Right atrium auricular region (tissue), 2 donors: ENCODE results near the gene NDUFS5. TPM values are rescaled to one million over a fixed set of nuclear protein-coding genes. Genes with fewer than 3 reads are reported as not detected.
A peak's percentile ranks its signal among the peaks of the same experiment; 100 is the strongest.

Source experiments
- DNase-seq: peaks from one replicate; pipeline ENCODE4 v3.0.0-alpha.2; 2019; ENCODE audit warnings: low spot score
- H3K27ac ChIP-seq, 2 donors: fragments of 200-600 bp; sonication (generic); 1 replicate in 1 of 2; 2 replicates in 1 of 2; pipeline ENCODE4 v1.5.1; 2016 to 2019
- H3K27me3 ChIP-seq, 2 donors: fragments of 200-600 bp; sonication (generic); one replicate each; pipeline versions ENCODE4 v1.5.1 to v1.6.0; 2017 to 2019
- H3K36me3 ChIP-seq: fragments of 200-600 bp; sonication (generic); one replicate; pipeline ENCODE4 v1.5.1; 2016
- H3K4me1 ChIP-seq, 2 donors: fragments of 200-600 bp; sonication (generic); one replicate each; pipeline versions ENCODE4 v1.5.1 to v1.6.0; 2017 to 2019
- H3K4me3 ChIP-seq, 2 donors: fragments of 200-600 bp; sonication (generic); 1 replicate in 1 of 2; 2 replicates in 1 of 2; pipeline ENCODE4 v1.5.1; 2017 to 2019; ENCODE audit warnings: mild to moderate bottlenecking in 1 of 2, moderate library complexity in 1 of 2
- H3K9me3 ChIP-seq, 2 donors: fragments of 200-600 bp; sonication (generic); one replicate each; pipeline ENCODE4 v1.5.1; 2019
- total RNA-seq, 2 donors: library from RNA; depleted of rRNA; stranded (reverse); fragments of >200 nt; gene quantifications; one replicate each; pipeline ENCODE4 v1.1.0, GENCODE V29; 2016
- TF ChIP-seq, protein P1 (sequence below), 2 donors: fragments of 200-600 bp; sonication (generic); IDR thresholded peaks; one replicate each; pipeline ENCODE4 v1.5.1; 2019; ENCODE audit warnings: antibody characterized with exemption in 2 of 2

NDUFS5 gene
- total RNA-seq, 2 donors from 2014 or later: 1,281 to 1,828 TPM

DNA sequence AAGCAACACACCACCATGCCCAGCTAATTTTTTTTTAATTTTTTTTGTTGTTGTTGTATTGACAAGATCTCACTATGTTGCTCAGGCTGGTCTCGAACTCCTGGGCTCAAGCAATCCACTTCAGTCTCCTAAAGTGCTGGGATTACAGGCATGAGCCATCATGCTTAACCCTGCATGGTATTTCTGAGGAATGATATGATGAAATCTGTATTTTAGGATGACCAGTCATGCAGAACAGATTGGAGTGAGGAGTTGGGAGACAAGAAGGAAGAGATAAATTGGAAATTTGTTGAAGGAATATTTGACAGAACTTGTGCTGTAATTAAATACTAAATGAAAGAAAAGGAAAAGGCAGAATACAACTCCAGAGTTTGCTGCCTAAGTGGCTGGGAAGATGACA lies 4.7 kb upstream of the NDUFS5 start:
- no peak overlapping the region for H3K27ac ChIP-seq
- TF ChIP-seq, protein P1, sequence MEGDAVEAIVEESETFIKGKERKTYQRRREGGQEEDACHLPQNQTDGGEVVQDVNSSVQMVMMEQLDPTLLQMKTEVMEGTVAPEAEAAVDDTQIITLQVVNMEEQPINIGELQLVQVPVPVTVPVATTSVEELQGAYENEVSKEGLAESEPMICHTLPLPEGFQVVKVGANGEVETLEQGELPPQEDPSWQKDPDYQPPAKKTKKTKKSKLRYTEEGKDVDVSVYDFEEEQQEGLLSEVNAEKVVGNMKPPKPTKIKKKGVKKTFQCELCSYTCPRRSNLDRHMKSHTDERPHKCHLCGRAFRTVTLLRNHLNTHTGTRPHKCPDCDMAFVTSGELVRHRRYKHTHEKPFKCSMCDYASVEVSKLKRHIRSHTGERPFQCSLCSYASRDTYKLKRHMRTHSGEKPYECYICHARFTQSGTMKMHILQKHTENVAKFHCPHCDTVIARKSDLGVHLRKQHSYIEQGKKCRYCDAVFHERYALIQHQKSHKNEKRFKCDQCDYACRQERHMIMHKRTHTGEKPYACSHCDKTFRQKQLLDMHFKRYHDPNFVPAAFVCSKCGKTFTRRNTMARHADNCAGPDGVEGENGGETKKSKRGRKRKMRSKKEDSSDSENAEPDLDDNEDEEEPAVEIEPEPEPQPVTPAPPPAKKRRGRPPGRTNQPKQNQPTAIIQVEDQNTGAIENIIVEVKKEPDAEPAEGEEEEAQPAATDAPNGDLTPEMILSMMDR (IDR thresholded peaks at IDR 0.05): no peak
- no peak for DNase-seq
- H3K9me3 ChIP-seq: no peaks in the 10 kb centered on the region
- no peaks in the 10 kb centered on the region for H3K27me3 ChIP-seq
- H3K4me3 ChIP-seq: no peak overlapping the region
- H3K36me3 ChIP-seq: no peaks in the 10 kb centered on the region
- peaks cover 0 to 7% of the 10 kb centered on the region in 2 donors for H3K4me1 ChIP-seq

DNA sequence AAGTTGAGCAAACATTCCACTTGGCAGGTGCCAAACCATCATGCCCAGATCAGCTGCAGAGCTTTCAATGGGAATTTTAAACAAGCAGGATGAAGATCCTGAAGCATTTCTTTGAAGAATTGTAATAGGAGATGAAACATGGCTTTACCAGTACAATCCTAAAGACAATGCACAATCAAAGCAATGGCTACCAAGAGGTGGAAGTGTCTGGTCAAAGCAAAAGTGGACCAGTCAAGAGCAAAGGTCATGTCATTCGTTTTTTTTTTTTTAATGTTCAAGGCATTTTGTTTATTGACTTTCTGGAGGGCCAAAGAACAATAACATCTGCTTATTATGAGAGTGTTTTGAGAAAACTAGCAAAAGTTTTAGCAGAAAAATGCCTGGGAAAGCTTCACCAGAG lies 3.0 kb upstream of the NDUFS5 start:
- Histone ChIP-seq H3K27me3 (no peaks in the 10 kb centered on the region), H3K4me1 (peaks cover 0 to 12% of the 10 kb centered on the region in 2 donors), H3K4me3 (no peak overlapping the region), H3K9me3 (no peaks in the 10 kb centered on the region), H3K36me3 (peaks cover under 1% of the 10 kb centered on the region), H3K27ac (no peak overlapping the region)
- TF ChIP-seq, protein P1 (IDR thresholded peaks at IDR 0.05): no peak
- no peak for DNase-seq

DNA sequence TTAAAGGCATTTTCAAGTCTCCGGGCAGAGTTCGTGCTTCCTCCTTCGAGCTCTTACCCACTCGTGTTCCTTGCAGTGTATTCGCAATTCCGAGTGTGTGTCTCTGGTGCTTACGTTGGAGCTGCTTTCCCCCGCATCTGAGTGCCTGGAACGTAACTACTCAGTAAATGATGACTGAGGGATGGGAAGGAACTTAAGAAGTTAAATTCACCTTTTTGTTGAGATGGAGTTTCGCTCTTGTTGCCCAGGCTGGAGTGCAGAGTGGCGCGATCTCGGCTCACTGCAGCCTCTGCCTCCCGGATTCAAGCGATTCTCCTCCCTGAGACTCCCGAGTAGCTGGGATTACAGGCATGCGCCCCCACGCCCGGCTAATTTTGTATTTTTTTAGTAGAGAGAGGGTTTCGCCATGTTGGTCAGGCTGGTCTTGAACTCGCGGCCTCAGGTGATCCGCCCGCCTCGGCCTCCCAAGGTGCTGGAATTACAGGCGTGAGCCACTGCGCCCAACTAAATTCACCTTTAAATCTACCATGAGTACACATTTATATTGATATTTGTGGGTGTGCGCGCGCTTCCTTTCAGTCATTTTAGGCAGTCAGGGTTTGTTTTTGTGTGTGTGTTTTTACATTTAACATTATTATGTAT lies 837 bp downstream of the NDUFS5 start:
- TF ChIP-seq, protein P1 (IDR thresholded peaks at IDR 0.05): no peak
- Histone ChIP-seq H3K27ac (peak overlapping the region; percentile 93), H3K36me3 (peaks cover 39% of the 10 kb centered on the region), H3K9me3 (no peaks in the 10 kb centered on the region), H3K4me1 (peaks cover 0 to 23% of the 10 kb centered on the region in 2 donors), H3K27me3 (no peaks in the 10 kb centered on the region), H3K4me3 (peak overlapping the region; percentile 77 to 88)
- DNase-seq: no peak

DNA sequence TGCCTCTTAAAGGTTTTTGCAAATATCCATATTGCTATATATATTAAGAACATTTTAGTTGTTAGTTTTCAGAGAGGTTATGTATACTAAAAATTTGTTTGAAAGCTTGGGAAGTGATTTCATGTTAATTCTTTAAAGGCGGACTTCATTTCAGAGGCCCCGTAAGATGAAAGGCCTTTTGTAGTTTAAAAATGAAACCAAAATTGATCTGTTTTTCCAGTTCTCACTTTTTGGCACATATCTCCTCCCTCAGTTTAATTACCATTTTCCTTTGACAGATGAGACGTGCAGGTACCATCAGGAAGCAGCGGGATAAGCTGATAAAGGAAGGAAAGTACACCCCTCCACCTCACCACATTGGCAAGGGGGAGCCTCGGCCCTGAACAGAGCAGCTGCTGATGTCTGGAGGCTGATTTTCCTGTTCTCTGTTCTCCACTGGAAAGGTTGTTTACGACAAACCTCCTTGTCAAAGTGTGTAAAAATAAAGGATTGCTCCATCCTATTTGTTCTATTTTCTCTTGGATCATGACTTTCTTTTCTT lies 8.0 kb downstream of the NDUFS5 start:
- peaks cover 89% of the 10 kb centered on the region for H3K36me3 ChIP-seq

DNA sequence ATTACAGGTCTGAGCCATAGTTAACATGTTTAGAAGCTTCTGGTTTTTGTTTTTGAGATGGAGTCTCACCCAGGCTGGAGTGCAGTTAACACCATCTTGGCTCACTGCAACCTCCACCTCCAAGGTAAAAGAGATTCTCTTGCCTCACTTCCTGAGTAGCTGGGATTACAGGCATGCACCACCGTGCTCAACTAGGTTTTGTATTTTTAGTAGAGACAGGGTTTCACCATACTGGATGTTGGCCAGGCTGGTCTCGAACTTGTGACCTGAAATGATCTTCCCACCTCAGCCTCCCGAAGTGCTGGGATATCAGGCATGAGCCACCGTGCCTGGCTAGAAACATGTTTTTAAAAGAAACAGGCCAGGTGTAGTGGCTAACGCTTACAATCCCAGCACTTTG lies 10.5 kb downstream of the NDUFS5 start:
- no peaks in the 10 kb centered on the region for H3K27me3 ChIP-seq
- H3K9me3 ChIP-seq: no peaks in the 10 kb centered on the region
- no peak overlapping the region for H3K4me3 ChIP-seq
- no peaks in the 10 kb centered on the region for H3K4me1 ChIP-seq
- H3K36me3 ChIP-seq: peaks cover 71% of the 10 kb centered on the region
- no peak overlapping the region for H3K27ac ChIP-seq
- DNase-seq: no peak
- TF ChIP-seq, protein P1 (IDR thresholded peaks at IDR 0.05): no peak

More for the DNA sequence above, 8.0 kb downstream of the NDUFS5 start:
- DNase-seq: no peak
- Histone ChIP-seq H3K27me3 (no peaks in the 10 kb centered on the region), H3K4me1 (peaks cover 0 to 6% of the 10 kb centered on the region in 2 donors), H3K9me3 (no peaks in the 10 kb centered on the region), H3K4me3 (no peak overlapping the region), H3K27ac (no peak overlapping the region)
- TF ChIP-seq, protein P1 (IDR thresholded peaks at IDR 0.05): no peak
